Uterus (tissue), 2 donors: ENCODE results near the gene CCDC74B.
"Not testable (repeated sequence)": the region's sequence is repeated elsewhere in the genome, so short reads cannot be mapped to it uniquely, and the experiment has no call there.

Experiments
- CTCF ChIP-seq, 4 experiments: fragments of 200-600 bp in 2 of 4; fragments of 450-650 bp in 2 of 4; sonication (generic) in 2 of 4; IDR thresholded peaks; one replicate each; pipeline ENCODE4 v1.5.1; 2016 to 2019; ENCODE audit warnings: antibody characterized with exemption in 4 of 4, mild to moderate bottlenecking in 2 of 4, moderate library complexity in 1 of 4
- POLR2A ChIP-seq, 2 donors: fragments of 450-650 bp; IDR thresholded peaks; one replicate each; pipeline ENCODE4 v1.6.1; 2016; ENCODE audit warnings: antibody characterized with exemption in 2 of 2, mild to moderate bottlenecking in 1 of 2, moderate library complexity in 1 of 2

- not testable (repeated sequence) for TF ChIP-seq CTCF, POLR2A (IDR thresholded peaks at IDR 0.05)
Measured at GRCh38 chr2:130139331-130140280, 5.3 kb downstream of the CCDC74B start.
